H1 (cell line): Measurements from ENCODE around the gene PRKD1. TPM values are rescaled to one million over a fixed set of nuclear protein-coding genes. Genes with fewer than 3 reads are reported as not detected.

Experiments used
- CHD7 ChIP-seq: fragments of 300-600 bp; sonication (generic); IDR thresholded peaks from 2 replicates; pipeline ENCODE4 v1.7.1; 2012; ENCODE audit warnings: low read length, moderate library complexity, mild to moderate bottlenecking, inconsistent platforms; ENCODE audit not compliant: insufficient replicate concordance
- CREB1 ChIP-seq: IDR thresholded peaks from 2 replicates; pipeline ENCODE4 v1.6.1; 2012; ENCODE audit warnings: inconsistent platforms
- RFX5 ChIP-seq: IDR thresholded peaks from 2 replicates; pipeline ENCODE4 v1.6.1; 2011; ENCODE audit warnings: low read depth, low read length, improper control_type of control experiment, borderline replicate concordance
- polyA plus RNA-seq, 7 experiments: library from polyadenylated mRNA; depleted of rRNA in 3 of 7; stranded (reverse) in 5 of 7; unstranded in 2 of 7; fragments of >200 nt in 5 of 7; fragments of 200-250 nt in 2 of 7; gene quantifications; 1 replicate in 5 of 7; 2 replicates in 1 of 7; 4 replicates in 1 of 7; pipeline versions ENCODE4 v1.2.1 to v1.2.3, GENCODE V29; 2011 to 2013; ENCODE audit warnings: missing spikeins in 2 of 7, mixed read lengths in 2 of 7
- total RNA-seq: library from RNA; stranded (reverse); fragmentation: NEBNext Ultra II Directional; extraction: Animal tissue kit (Norgen Biotek cat#: 25700); gene quantifications from 2 replicates; pipeline ENCODE4 v1.2.1, GENCODE V29; 2021
- TF ChIP-seq, protein P1 (sequence below): IDR thresholded peaks from 2 replicates; pipeline ENCODE4 v1.6.1; 2012; ENCODE audit warnings: inconsistent platforms

PRKD1 gene
- total and polyA plus RNA-seq, 2 of the 8 experiments (the other 6 are each of a cell fraction or from before 2014, with no cell fraction given), result 3.6 to 6.8 TPM

DNA sequence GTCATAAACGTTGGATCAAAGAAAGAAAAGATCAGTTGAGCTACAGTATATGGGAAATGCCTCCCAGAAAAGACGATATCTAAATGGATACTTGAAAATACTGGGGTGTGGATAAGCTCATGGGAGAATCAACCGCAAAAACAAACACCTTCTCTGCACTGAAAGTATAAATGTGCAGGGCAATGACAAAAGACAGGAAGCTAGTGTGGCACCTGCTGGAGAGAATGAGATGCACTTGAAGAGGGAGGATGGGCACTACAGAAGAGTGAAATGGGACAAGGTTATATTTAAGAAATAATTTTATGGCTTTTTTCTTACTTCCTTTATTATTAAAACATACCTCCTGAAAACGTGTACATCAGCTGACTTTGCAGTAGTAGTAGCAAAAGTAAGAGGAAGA lies 153.7 kb downstream of the PRKD1 start (continued):
- TF ChIP-seq CHD7 (no peak), CREB1 (no peak), RFX5 (no peak)
- TF ChIP-seq, protein P1, sequence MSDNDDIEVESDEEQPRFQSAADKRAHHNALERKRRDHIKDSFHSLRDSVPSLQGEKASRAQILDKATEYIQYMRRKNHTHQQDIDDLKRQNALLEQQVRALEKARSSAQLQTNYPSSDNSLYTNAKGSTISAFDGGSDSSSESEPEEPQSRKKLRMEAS, result no peak
